ENCODE measurements around the gene AGBL5.
A peak's percentile ranks its signal among the peaks of the same experiment; 100 is the strongest.

Gene AGBL5

GRCh38 chr2:27053776-27054175 is 2.3 kb downstream of the AGBL5 start:
- no peak for DNase-seq
- H3K27ac Mint-ChIP-seq = no peak overlapping the region
- peaks cover 7% of the 10 kb centered on the region for H3K9me3 Mint-ChIP-seq
- H3K4me1 Mint-ChIP-seq = peaks cover 27% of the 10 kb centered on the region
- H3K27me3 Mint-ChIP-seq = peaks cover 8% of the 10 kb centered on the region
- H3K36me3 Mint-ChIP-seq (ENCODE audit: low read depth) = peaks cover 30% of the 10 kb centered on the region
- ATAC-seq = no peak
- H3K4me3 Mint-ChIP-seq = no peak overlapping the region

GRCh38 chr2:27054721-27055120 is 3.3 kb downstream of the AGBL5 start:
- Mint-ChIP-seq H3K36me3 (ENCODE audit: low read depth) (peaks cover 34% of the 10 kb centered on the region), H3K4me1 (peaks cover 23% of the 10 kb centered on the region), H3K9me3 (peaks cover 7% of the 10 kb centered on the region), H3K27ac (no peak overlapping the region), H3K4me3 (no peak overlapping the region), H3K27me3 (peaks cover 8% of the 10 kb centered on the region)
- no peak for ATAC-seq
- no peak for DNase-seq

DNA sequence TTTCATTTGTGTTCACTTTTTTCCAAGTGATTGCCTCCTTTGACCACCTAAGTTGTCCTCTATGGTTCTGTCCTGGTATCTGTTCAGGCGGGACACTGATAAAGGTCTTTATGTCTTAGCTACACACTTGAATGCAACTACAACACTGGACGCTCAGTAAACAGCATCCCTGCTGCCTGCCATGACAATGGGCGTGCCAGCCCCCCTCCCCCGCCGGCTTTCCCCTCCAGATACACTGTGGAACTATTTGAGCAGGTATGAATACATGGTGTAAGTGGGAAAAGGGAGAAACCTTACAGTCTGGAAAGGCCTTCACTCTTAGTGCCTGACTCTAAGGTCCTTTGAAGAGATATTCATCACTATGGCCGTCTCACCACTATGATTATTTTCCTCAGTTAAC is 5.7 kb downstream of the AGBL5 start:
- Mint-ChIP-seq H3K4me1 (peaks cover 5% of the 10 kb centered on the region), H3K36me3 (ENCODE audit: low read depth) (peaks cover 29% of the 10 kb centered on the region), H3K27me3 (no peaks in the 10 kb centered on the region), H3K27ac (no peak overlapping the region), H3K9me3 (no peaks in the 10 kb centered on the region), H3K4me3 (no peak overlapping the region)
- ATAC-seq = no peak
- DNase-seq = no peak

- DNase-seq (no peak), ATAC-seq (no peak)
- H3K36me3 Mint-ChIP-seq (ENCODE audit: low read depth) = peaks cover 35% of the 10 kb centered on the region
- no peaks in the 10 kb centered on the region for H3K4me1 Mint-ChIP-seq
- no peak overlapping the region for H3K27ac Mint-ChIP-seq
- no peaks in the 10 kb centered on the region for H3K9me3 Mint-ChIP-seq
- no peaks in the 10 kb centered on the region for H3K27me3 Mint-ChIP-seq
- no peak overlapping the region for H3K4me3 Mint-ChIP-seq
Measured at GRCh38 chr2:27058210-27058609, 6.7 kb downstream of the AGBL5 start.

DNA sequence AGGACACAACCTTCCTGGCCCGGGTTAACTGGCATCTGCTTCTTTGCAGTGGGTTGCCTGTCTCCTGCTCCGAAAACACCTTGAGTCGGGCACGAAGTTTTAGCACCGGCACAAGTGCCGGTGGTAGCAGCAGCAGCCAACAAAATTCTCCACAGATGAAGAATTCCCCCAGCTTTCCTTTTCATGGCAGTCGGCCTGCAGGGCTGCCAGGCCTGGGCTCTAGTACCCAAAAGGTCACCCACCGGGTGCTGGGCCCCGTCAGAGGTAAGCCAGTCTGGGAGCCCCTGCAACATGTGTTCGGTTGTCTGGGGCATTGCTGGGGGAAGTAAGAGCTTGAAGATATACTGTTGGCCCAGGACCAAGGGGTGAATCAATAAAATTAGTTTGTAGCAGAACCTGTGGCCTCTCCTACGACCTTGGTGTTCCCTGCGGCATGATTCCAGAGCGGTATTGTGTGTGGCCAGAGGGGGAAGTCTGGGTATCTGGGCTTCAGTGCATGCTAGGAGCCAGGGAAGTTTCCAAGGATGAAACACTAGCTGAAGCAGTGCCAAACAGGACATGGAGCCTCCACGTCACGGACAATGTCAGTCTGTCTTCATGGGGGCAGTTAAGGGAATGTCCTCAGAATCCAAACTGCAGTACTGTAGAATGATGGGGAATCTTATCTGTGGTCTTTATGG is 7.8 kb downstream of the AGBL5 start:
- H3K36me3 Mint-ChIP-seq (ENCODE audit: low read depth) = peaks cover 29% of the 10 kb centered on the region
- peaks cover 3% of the 10 kb centered on the region for H3K4me1 Mint-ChIP-seq
- H3K27me3 Mint-ChIP-seq = no peaks in the 10 kb centered on the region
- H3K9me3 Mint-ChIP-seq = no peaks in the 10 kb centered on the region
- H3K27ac Mint-ChIP-seq = no peak overlapping the region
- no peak for ATAC-seq
- DNase-seq = no peak
- H3K4me3 Mint-ChIP-seq = no peak overlapping the region

GRCh38 chr2:27060323-27060722 is 8.9 kb downstream of the AGBL5 start:
- no peak for DNase-seq
- Mint-ChIP-seq H3K36me3 (ENCODE audit: low read depth) (peaks cover 29% of the 10 kb centered on the region), H3K27ac (no peak overlapping the region), H3K4me3 (no peak overlapping the region), H3K9me3 (no peaks in the 10 kb centered on the region), H3K27me3 (no peaks in the 10 kb centered on the region), H3K4me1 (peaks cover 3% of the 10 kb centered on the region)
- no peak for ATAC-seq

DNA sequence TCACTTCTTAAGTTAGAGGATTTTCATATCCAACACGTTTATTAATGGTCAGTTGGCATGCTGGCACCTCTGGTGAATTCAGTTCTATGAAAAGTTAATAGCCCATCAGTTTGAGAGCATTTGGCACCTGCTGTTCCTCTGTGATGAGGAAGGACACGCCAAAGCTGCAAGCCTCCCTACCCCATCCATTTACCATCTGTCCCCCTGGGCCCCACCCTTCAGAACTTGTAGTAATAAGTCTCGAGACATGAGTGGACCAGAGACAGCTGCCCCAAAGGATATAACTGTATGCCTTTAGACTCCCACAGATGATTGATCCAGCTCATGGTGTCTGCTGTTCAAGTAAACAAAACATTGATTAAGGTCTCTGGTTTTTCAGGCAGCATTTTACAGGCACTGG is 13.7 kb downstream of the AGBL5 start:
- DNase-seq (no peak), ATAC-seq (no peak)
- peaks cover 17% of the 10 kb centered on the region for H3K4me1 Mint-ChIP-seq
- no peaks in the 10 kb centered on the region for H3K9me3 Mint-ChIP-seq
- peaks cover 45% of the 10 kb centered on the region for H3K36me3 Mint-ChIP-seq (ENCODE audit: low read depth)
- H3K27ac Mint-ChIP-seq = no peak overlapping the region
- H3K4me3 Mint-ChIP-seq = no peak overlapping the region
- H3K27me3 Mint-ChIP-seq = no peaks in the 10 kb centered on the region

- peaks cover 32% of the 10 kb centered on the region for H3K4me1 Mint-ChIP-seq
- no peaks in the 10 kb centered on the region for H3K9me3 Mint-ChIP-seq
- H3K27ac Mint-ChIP-seq = no peak overlapping the region
- ATAC-seq (no peak), DNase-seq (no peak)
- H3K27me3 Mint-ChIP-seq = no peaks in the 10 kb centered on the region
- peaks cover 42% of the 10 kb centered on the region for H3K36me3 Mint-ChIP-seq (ENCODE audit: low read depth)
- no peak overlapping the region for H3K4me3 Mint-ChIP-seq
Measured at GRCh38 chr2:27067385-27067784, 15.9 kb downstream of the AGBL5 start.

- no peak for DNase-seq
- no peak for ATAC-seq
- Mint-ChIP-seq H3K4me3 (peak overlapping the region; percentile 97), H3K4me1 (peaks cover 48% of the 10 kb centered on the region), H3K27ac (peak overlapping the region; percentile 92), H3K36me3 (ENCODE audit: low read depth) (peaks cover 37% of the 10 kb centered on the region), H3K9me3 (no peaks in the 10 kb centered on the region), H3K27me3 (no peaks in the 10 kb centered on the region)
Measured at GRCh38 chr2:27069436-27069835, 18.0 kb downstream of the AGBL5 start.

DNA sequence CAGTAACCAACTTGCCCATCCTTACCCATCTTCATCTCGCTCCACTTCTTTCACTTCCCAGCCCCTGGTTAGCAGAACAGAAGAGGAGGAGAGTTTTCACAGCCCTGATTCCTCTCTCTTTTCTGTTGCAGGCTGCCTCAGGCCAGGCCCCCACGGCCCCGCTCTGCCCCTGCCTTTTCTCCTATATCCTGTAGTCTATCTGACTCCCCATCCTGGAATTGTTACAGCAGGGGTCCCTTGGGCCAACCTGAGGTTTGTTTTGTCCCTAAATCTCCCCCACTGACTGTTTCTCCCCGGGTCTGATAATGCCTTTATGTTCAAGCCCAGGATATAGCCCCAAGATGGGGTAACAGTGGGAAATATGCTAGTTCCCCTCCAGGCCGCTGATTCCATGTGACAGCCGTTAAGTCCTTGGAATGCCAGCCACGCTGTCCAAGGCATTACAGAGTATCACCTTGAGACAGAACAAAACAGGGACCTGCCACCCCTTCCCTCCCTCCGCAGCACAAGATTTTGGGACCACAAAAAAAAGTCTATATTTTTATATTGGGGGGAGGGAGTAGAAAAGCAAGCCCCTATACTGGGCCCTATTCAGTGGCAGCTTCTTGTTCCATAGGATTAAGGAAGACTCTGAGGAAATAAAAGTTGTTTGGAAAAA is 18.6 kb downstream of the AGBL5 start:
- ATAC-seq (no peak), DNase-seq (no peak)
- H3K36me3 Mint-ChIP-seq (ENCODE audit: low read depth) = peaks cover 34% of the 10 kb centered on the region
- peaks cover 55% of the 10 kb centered on the region for H3K4me1 Mint-ChIP-seq
- H3K4me3 Mint-ChIP-seq = peak overlapping the region; percentile 97
- no peaks in the 10 kb centered on the region for H3K9me3 Mint-ChIP-seq
- H3K27me3 Mint-ChIP-seq = no peaks in the 10 kb centered on the region
- peak overlapping the region; percentile 92 for H3K27ac Mint-ChIP-seq

GRCh38 chr2:27070653-27071276 is 19.3 kb downstream of the AGBL5 start:
- peak overlapping the region; percentile 92 for H3K27ac Mint-ChIP-seq
- no peaks in the 10 kb centered on the region for H3K27me3 Mint-ChIP-seq
- peaks cover 61% of the 10 kb centered on the region for H3K4me1 Mint-ChIP-seq
- peak overlapping the region; percentile 97 for H3K4me3 Mint-ChIP-seq
- ATAC-seq (no peak), DNase-seq (no peak)
- H3K9me3 Mint-ChIP-seq = no peaks in the 10 kb centered on the region
- peaks cover 30% of the 10 kb centered on the region for H3K36me3 Mint-ChIP-seq (ENCODE audit: low read depth)

GRCh38 chr2:27071277-27071989 is 20.0 kb downstream of the AGBL5 start, which contains the start of gene OST4:
TSS of gene OST4 (minus strand) at chr2:27071654.
- peak; percentile 92 for DNase-seq
- no peaks in the 10 kb centered on the region for H3K9me3 Mint-ChIP-seq
- peak within 1 kb of the TSS; percentile 97 for H3K4me3 Mint-ChIP-seq
- no peaks in the 10 kb centered on the region for H3K27me3 Mint-ChIP-seq
- H3K4me1 Mint-ChIP-seq = peaks cover 67% of the 10 kb centered on the region
- ATAC-seq = peak; percentile 93
- peaks cover 26% of the 10 kb centered on the region for H3K36me3 Mint-ChIP-seq (ENCODE audit: low read depth)
- peak within 1 kb of the TSS; percentile 92 for H3K27ac Mint-ChIP-seq

GRCh38 chr2:27071990-27072830 is 20.7 kb downstream of the AGBL5 start:
- H3K9me3 Mint-ChIP-seq = no peaks in the 10 kb centered on the region
- peaks cover 67% of the 10 kb centered on the region for H3K4me1 Mint-ChIP-seq
- H3K36me3 Mint-ChIP-seq (ENCODE audit: low read depth) = peaks cover 25% of the 10 kb centered on the region
- ATAC-seq = peak; percentile 27
- peak; percentile 63 for DNase-seq
- H3K27me3 Mint-ChIP-seq = no peaks in the 10 kb centered on the region
- H3K4me3 Mint-ChIP-seq = peak overlapping the region; percentile 82
- peak overlapping the region; percentile 85 for H3K27ac Mint-ChIP-seq

DNA sequence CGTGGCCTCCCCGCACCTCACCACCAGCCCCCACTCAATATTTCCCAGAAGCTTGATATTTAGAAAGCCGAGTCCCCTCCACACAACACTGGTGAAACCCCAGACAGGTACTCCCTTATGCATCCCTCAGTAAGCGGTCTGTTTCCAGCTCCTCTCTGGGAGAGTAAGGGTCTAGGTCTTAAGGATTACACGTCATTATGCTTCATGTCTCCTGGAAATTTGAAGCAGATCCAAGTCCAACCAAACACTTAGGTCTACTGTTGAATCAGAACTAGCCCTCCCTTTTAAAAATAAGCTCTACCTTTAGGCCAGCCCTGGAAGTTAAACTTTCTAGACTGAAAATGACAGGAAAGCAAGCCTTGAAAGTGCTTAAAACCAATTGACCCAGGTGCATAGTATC is 21.5 kb downstream of the AGBL5 start:
- peaks cover 69% of the 10 kb centered on the region for H3K4me1 Mint-ChIP-seq

More for the DNA sequence above, 21.5 kb downstream of the AGBL5 start:
- H3K27ac Mint-ChIP-seq = peak overlapping the region; percentile 85
- no peaks in the 10 kb centered on the region for H3K27me3 Mint-ChIP-seq
- ATAC-seq (no peak), DNase-seq (no peak)
- peak overlapping the region; percentile 82 for H3K4me3 Mint-ChIP-seq
- peaks cover 20% of the 10 kb centered on the region for H3K36me3 Mint-ChIP-seq (ENCODE audit: low read depth)
- H3K9me3 Mint-ChIP-seq = no peaks in the 10 kb centered on the region
